Suprapubic skin (tissue), 4 donors: Measurements from ENCODE around the gene ZSWIM8.

Source experiments
- EP300 ChIP-seq: sonication (generic); formaldehyde crosslinking; IDR thresholded peaks from one replicate; pipeline ENCODE4 v1.6.1; 2017; ENCODE audit warnings: antibody characterized with exemption
- POLR2A ChIP-seq, 2 donors: fragments of 450-650 bp; IDR thresholded peaks; one replicate each; pipeline ENCODE4 v1.6.1; 2017; ENCODE audit warnings: antibody characterized with exemption in 2 of 2, mild to moderate bottlenecking in 2 of 2, moderate library complexity in 2 of 2
- POLR2AphosphoS5 ChIP-seq, 3 donors: sonication (generic); formaldehyde crosslinking; IDR thresholded peaks; one replicate each; pipeline ENCODE4 v1.6.1; 2017; ENCODE audit warnings: antibody characterized with exemption in 3 of 3
- TF ChIP-seq, protein P1 (sequence below), 2 donors: fragments of 200-600 bp in 1 of 2; fragments of 450-650 bp in 1 of 2; sonication (generic) in 1 of 2; IDR thresholded peaks; one replicate each; pipeline ENCODE4 v1.5.1; 2016 to 2019; ENCODE audit warnings: antibody characterized with exemption in 2 of 2, mild to moderate bottlenecking in 1 of 2, moderate library complexity in 1 of 2

DNA sequence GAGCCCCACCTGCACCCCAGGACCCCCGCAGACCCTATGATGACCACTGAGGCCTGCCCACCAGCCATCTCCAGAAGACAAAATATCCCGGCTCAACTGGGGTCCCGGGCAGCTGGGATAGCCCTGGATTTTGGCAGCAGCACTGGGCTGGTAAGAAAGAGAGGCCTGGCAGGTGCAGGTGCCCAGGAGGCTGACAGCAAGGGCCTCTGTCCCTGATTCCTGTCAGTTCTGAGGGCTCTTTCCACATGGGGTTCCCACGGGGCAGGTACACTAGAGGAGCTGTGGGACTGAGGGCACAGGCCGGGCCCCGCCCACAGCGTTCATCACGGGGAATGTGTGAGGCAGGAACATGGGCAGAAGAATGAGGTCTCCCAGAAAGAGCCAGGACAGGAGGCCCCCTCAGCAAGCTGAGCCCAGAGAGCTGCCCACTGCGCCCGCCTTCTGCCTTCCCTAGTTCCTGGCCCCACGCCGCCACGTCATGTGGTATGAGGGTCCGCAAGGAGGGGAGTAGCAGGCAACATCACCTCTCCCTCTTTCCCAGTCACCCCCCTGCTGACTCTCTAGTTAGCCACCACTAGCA is 38.8 kb downstream of the ZSWIM8 start:
- TF ChIP-seq, protein P1, sequence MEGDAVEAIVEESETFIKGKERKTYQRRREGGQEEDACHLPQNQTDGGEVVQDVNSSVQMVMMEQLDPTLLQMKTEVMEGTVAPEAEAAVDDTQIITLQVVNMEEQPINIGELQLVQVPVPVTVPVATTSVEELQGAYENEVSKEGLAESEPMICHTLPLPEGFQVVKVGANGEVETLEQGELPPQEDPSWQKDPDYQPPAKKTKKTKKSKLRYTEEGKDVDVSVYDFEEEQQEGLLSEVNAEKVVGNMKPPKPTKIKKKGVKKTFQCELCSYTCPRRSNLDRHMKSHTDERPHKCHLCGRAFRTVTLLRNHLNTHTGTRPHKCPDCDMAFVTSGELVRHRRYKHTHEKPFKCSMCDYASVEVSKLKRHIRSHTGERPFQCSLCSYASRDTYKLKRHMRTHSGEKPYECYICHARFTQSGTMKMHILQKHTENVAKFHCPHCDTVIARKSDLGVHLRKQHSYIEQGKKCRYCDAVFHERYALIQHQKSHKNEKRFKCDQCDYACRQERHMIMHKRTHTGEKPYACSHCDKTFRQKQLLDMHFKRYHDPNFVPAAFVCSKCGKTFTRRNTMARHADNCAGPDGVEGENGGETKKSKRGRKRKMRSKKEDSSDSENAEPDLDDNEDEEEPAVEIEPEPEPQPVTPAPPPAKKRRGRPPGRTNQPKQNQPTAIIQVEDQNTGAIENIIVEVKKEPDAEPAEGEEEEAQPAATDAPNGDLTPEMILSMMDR (IDR thresholded peaks at IDR 0.05): no peak
- TF ChIP-seq POLR2AphosphoS5 (IDR thresholded peaks at IDR 0.05): no peak
- no peak for TF ChIP-seq EP300
- no peak for TF ChIP-seq POLR2A (IDR thresholded peaks at IDR 0.05)
